ENCODE results near the gene NLGN1. TPM values are rescaled to one million over a fixed set of nuclear protein-coding genes. Genes with fewer than 3 reads are reported as not detected.

Gene NLGN1
- total RNA-seq, 2 donors from 2014 or later = 0.67 to 1.3 TPM

- no peak for TF ChIP-seq CTCF (IDR thresholded peaks at IDR 0.05)
- H3K27ac ChIP-seq = no peak overlapping the region
- no peaks in the 10 kb centered on the region for H3K36me3 ChIP-seq
- H3K27me3 ChIP-seq = no peaks in the 10 kb centered on the region
- H3K4me3 ChIP-seq = no peak overlapping the region
- no peaks in the 10 kb centered on the region for H3K4me1 ChIP-seq
- intact Hi-C loops (cut with DNase I) = no loop called here
- no peak overlapping the region for H3K9ac ChIP-seq (ENCODE audit: low read depth in 2 of 2, low read length in 2 of 2)
- no peak for DNase-seq
- no peaks in the 10 kb centered on the region for H3K9me3 ChIP-seq
Measured at GRCh38 chr3:174278094-174278493, 880.5 kb downstream of the NLGN1 start.

- Histone ChIP-seq H3K4me1 (no peaks in the 10 kb centered on the region), H3K27ac (no peak overlapping the region), H3K36me3 (no peaks in the 10 kb centered on the region), H3K9me3 (no peaks in the 10 kb centered on the region), H3K27me3 (no peaks in the 10 kb centered on the region), H3K9ac (ENCODE audit: low read depth in 2 of 2, low read length in 2 of 2) (no peak overlapping the region), H3K4me3 (no peak overlapping the region)
- TF ChIP-seq CTCF (IDR thresholded peaks at IDR 0.05) = no peak
- no peak for DNase-seq
- intact Hi-C loops (cut with DNase I) = no loop called here
Measured at GRCh38 chr3:174280186-174280585, 882.6 kb downstream of the NLGN1 start.

- Histone ChIP-seq H3K9ac (ENCODE audit: low read depth in 2 of 2, low read length in 2 of 2) (no peak overlapping the region), H3K4me1 (no peaks in the 10 kb centered on the region), H3K27ac (no peak overlapping the region), H3K9me3 (no peaks in the 10 kb centered on the region), H3K4me3 (no peak overlapping the region), H3K27me3 (no peaks in the 10 kb centered on the region), H3K36me3 (no peaks in the 10 kb centered on the region)
- no peak for TF ChIP-seq CTCF (IDR thresholded peaks at IDR 0.05)
- intact Hi-C loops (cut with DNase I) = no loop called here
- DNase-seq = no peak
Measured at GRCh38 chr3:174285242-174285864, 887.8 kb downstream of the NLGN1 start.

GRCh38 chr3:174287705-174288104 is 890.2 kb downstream of the NLGN1 start:
- no peaks in the 10 kb centered on the region for H3K36me3 ChIP-seq
- intact Hi-C loops (cut with DNase I) = no loop called here
- no peak overlapping the region for H3K9ac ChIP-seq (ENCODE audit: low read depth in 2 of 2, low read length in 2 of 2)
- no peak for DNase-seq
- no peaks in the 10 kb centered on the region for H3K9me3 ChIP-seq
- H3K27ac ChIP-seq = no peak overlapping the region
- no peak for TF ChIP-seq CTCF (IDR thresholded peaks at IDR 0.05)
- H3K27me3 ChIP-seq = no peaks in the 10 kb centered on the region
- no peaks in the 10 kb centered on the region for H3K4me1 ChIP-seq
- no peak overlapping the region for H3K4me3 ChIP-seq

- H3K9me3 ChIP-seq = no peaks in the 10 kb centered on the region
- H3K27me3 ChIP-seq = no peaks in the 10 kb centered on the region
- H3K4me3 ChIP-seq = no peak overlapping the region
- intact Hi-C loops (cut with DNase I) = no loop called here
- H3K36me3 ChIP-seq = no peaks in the 10 kb centered on the region
- no peaks in the 10 kb centered on the region for H3K4me1 ChIP-seq
- no peak overlapping the region for H3K9ac ChIP-seq (ENCODE audit: low read depth in 2 of 2, low read length in 2 of 2)
- no peak for TF ChIP-seq CTCF (IDR thresholded peaks at IDR 0.05)
- no peak overlapping the region for H3K27ac ChIP-seq
- no peak for DNase-seq
Measured at GRCh38 chr3:174294616-174295015, 897.1 kb downstream of the NLGN1 start.
